GM21529 (cell line): ENCODE measurements around the gene SMARCAL1.
"Not testable (repeated sequence)": the region's sequence is repeated elsewhere in the genome, so short reads cannot be mapped to it uniquely, and the experiment has no call there.

Experiments used
- ATAC-seq: cut with Tn5 transposase; IDR thresholded peaks from one replicate; pipeline ENCODE4 v1.9.1; 2021; ENCODE audit not compliant: unreplicated experiment

Gene SMARCAL1

GRCh38 chr2:216498379-216499352 lies 86.4 kb downstream of the SMARCAL1 start, which contains the start of gene RPL37A:
Gene RPL37A, plus strand, starts transcription at chr2:216498844. Its CDS starts 31 bp downstream, at chr2:216498875.
- peak; percentile 83 for ATAC-seq

- no peak for ATAC-seq
Observed at GRCh38 chr2:216499641-216500218, 87.4 kb downstream of the SMARCAL1 start.

GRCh38 chr2:216500572-216500971 lies 88.3 kb downstream of the SMARCAL1 start:
- ATAC-seq = no peak

- no peak for ATAC-seq
Observed at GRCh38 chr2:216501854-216502253, 89.6 kb downstream of the SMARCAL1 start.

GRCh38 chr2:216502381-216503158 lies 90.3 kb downstream of the SMARCAL1 start:
- no peak for ATAC-seq

- no peak for ATAC-seq
Observed at GRCh38 chr2:216503159-216503629, 90.9 kb downstream of the SMARCAL1 start.

- no peak for ATAC-seq
Observed at GRCh38 chr2:216503697-216504375, 91.6 kb downstream of the SMARCAL1 start.

- no peak for ATAC-seq
Observed at GRCh38 chr2:216504376-216504762, 92.1 kb downstream of the SMARCAL1 start.

GRCh38 chr2:216505133-216506106 lies 93.1 kb downstream of the SMARCAL1 start:
- ATAC-seq = no peak

GRCh38 chr2:216507220-216508160 lies 95.2 kb downstream of the SMARCAL1 start:
- no peak for ATAC-seq

- no peak for ATAC-seq
Observed at GRCh38 chr2:216508229-216508628, 95.9 kb downstream of the SMARCAL1 start.

- ATAC-seq = no peak
Observed at GRCh38 chr2:216516730-216517350, 104.6 kb downstream of the SMARCAL1 start.

- no peak for ATAC-seq
Observed at GRCh38 chr2:216517447-216518225, 105.4 kb downstream of the SMARCAL1 start.

GRCh38 chr2:216518566-216519119 lies 106.4 kb downstream of the SMARCAL1 start:
- not testable (repeated sequence) for ATAC-seq

GRCh38 chr2:216519154-216519762 lies 107.0 kb downstream of the SMARCAL1 start:
- peak; percentile 77 for ATAC-seq

GRCh38 chr2:216520112-216520511 lies 107.8 kb downstream of the SMARCAL1 start:
- ATAC-seq = no peak
